Breast epithelium (tissue), 3 donors: ENCODE results near the gene TTC28.

ENCODE experiments used
- POLR2A ChIP-seq: fragments of 450-650 bp; IDR thresholded peaks from one replicate; pipeline ENCODE4 v1.6.1; 2016; ENCODE audit warnings: antibody characterized with exemption, mild to moderate bottlenecking, moderate library complexity
- POLR2AphosphoS5 ChIP-seq, 3 donors: sonication (generic); formaldehyde crosslinking; IDR thresholded peaks; one replicate each; pipeline ENCODE4 v1.6.1; 2017; ENCODE audit warnings: antibody characterized with exemption in 3 of 3
- TF ChIP-seq, protein P1 (sequence below), 3 donors: fragments of 450-650 bp; IDR thresholded peaks; one replicate each; pipeline ENCODE4 v1.5.1; 2016 to 2017; ENCODE audit warnings: antibody characterized with exemption in 3 of 3, mild to moderate bottlenecking in 3 of 3, moderate library complexity in 3 of 3

DNA sequence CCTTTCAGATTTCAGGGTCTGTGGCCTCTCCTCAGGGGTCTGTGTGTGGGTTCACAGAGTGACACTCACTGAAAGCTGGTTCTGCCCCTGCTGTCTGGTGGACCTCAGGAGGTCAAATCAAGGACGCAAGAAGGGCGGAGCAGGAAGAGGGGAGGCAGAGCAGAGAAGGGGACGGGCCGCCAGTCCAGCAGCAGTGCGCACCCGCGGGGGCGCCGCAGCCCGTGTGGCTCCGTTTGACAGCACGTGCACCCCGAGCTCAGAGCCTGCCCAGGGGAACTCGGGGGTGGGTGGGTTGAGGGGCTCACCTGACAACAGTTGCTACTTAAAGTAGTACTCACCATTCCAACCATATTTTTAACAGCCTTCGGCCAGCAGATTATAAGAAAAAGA, 689.2 kb downstream of the TTC28 start:
- TF ChIP-seq, protein P1, sequence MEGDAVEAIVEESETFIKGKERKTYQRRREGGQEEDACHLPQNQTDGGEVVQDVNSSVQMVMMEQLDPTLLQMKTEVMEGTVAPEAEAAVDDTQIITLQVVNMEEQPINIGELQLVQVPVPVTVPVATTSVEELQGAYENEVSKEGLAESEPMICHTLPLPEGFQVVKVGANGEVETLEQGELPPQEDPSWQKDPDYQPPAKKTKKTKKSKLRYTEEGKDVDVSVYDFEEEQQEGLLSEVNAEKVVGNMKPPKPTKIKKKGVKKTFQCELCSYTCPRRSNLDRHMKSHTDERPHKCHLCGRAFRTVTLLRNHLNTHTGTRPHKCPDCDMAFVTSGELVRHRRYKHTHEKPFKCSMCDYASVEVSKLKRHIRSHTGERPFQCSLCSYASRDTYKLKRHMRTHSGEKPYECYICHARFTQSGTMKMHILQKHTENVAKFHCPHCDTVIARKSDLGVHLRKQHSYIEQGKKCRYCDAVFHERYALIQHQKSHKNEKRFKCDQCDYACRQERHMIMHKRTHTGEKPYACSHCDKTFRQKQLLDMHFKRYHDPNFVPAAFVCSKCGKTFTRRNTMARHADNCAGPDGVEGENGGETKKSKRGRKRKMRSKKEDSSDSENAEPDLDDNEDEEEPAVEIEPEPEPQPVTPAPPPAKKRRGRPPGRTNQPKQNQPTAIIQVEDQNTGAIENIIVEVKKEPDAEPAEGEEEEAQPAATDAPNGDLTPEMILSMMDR (IDR thresholded peaks at IDR 0.05) = no peak
- no peak for TF ChIP-seq POLR2A
- TF ChIP-seq POLR2AphosphoS5 (IDR thresholded peaks at IDR 0.05) = no peak
